AG09319 (cell line): ENCODE results near the gene TPSB2.
"Not testable (repeated sequence)": the region's sequence is repeated elsewhere in the genome, so short reads cannot be mapped to it uniquely, and the experiment has no call there.

ENCODE experiments used
- DNase-seq: peaks from one replicate; pipeline ENCODE4 v3.0.0-alpha.2; 2010; ENCODE audit warnings: low read depth; ENCODE audit errors: extremely low read depth
- TF ChIP-seq, protein P1 (sequence below): IDR thresholded peaks from 2 replicates; pipeline ENCODE4 v1.5.1; 2011; ENCODE audit warnings: low read depth, mild to moderate bottlenecking, inconsistent platforms, low read length, moderate library complexity

TPSB2 gene

DNA sequence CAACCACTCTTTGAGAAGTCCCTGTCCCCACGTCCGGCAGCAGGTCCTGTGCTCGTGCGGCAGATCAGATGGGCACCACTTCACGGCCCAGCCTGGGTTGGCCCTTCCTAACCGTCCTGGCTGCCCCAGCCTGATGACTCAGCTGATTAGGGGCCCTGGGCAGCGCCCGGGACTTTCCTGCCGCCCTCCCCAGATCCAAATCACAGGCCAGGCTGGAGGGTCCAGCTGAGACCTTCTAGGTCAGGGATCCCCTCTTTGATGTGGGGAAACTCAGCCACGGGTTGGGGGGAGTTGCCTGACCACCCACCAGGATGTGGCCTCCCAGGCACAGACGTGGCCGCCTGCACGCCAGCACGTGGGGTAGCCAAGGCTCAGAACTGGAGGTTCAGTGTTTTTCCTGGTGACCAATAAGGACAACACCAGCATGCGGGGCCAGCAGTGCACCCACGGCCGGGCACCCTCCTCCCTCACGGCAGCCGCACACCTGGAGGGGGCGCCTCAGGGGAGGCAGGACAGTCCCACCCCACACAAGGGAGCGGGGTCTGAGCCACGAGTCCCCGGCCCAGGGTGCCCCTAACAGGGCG, 4.2 kb downstream of the TPSB2 start:
- DNase-seq = not testable (repeated sequence)

DNA sequence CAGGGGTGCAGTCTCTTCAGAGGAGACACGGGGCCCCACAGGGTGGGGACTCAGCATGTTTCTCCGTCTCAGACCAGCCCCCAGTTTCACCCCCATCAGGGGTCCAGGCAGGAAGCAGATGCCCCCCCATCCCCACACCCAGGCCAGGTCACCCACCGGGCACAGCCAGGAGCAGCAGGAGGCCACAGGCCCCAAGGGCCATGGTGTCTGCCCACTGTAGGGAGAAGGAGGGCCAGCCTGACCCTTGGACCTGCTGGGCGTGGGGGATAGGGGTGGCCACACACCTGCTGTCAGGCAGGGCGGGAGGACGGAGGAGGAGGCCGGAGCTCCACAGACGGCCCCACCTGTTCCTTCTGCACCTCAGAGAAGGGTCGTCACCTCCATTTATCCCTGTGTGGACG, 4.9 kb downstream of the TPSB2 start, which contains the start of gene TPSG1:
TPSG1 (minus strand) TSS at position 218 of the 401 bp plus-strand sequence; CDS start at position 202, 16 bp downstream.
- TF ChIP-seq, protein P1, sequence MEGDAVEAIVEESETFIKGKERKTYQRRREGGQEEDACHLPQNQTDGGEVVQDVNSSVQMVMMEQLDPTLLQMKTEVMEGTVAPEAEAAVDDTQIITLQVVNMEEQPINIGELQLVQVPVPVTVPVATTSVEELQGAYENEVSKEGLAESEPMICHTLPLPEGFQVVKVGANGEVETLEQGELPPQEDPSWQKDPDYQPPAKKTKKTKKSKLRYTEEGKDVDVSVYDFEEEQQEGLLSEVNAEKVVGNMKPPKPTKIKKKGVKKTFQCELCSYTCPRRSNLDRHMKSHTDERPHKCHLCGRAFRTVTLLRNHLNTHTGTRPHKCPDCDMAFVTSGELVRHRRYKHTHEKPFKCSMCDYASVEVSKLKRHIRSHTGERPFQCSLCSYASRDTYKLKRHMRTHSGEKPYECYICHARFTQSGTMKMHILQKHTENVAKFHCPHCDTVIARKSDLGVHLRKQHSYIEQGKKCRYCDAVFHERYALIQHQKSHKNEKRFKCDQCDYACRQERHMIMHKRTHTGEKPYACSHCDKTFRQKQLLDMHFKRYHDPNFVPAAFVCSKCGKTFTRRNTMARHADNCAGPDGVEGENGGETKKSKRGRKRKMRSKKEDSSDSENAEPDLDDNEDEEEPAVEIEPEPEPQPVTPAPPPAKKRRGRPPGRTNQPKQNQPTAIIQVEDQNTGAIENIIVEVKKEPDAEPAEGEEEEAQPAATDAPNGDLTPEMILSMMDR = no peak
- no peak for DNase-seq

DNA sequence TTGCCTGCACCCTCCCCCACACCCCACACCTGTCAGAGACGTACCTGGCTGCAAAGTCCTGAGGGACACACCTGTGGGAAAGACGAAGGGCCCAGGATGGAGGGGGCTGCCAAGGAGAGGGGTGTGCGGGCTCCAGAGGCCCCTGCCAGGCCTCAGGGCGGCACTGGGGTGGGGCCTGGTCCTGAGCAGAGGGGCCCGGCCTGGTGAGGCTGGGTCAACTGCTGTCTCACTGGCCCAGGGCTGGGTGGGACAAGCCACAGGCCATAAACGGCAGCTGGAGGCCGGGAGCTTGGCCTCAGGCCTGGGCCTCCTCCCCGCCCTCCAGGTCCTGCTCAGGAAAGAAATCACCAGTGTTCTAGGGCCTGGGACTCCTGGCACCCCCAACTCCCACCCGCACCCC, 5.4 kb downstream of the TPSB2 start:
- TF ChIP-seq, protein P1 = no peak

DNA sequence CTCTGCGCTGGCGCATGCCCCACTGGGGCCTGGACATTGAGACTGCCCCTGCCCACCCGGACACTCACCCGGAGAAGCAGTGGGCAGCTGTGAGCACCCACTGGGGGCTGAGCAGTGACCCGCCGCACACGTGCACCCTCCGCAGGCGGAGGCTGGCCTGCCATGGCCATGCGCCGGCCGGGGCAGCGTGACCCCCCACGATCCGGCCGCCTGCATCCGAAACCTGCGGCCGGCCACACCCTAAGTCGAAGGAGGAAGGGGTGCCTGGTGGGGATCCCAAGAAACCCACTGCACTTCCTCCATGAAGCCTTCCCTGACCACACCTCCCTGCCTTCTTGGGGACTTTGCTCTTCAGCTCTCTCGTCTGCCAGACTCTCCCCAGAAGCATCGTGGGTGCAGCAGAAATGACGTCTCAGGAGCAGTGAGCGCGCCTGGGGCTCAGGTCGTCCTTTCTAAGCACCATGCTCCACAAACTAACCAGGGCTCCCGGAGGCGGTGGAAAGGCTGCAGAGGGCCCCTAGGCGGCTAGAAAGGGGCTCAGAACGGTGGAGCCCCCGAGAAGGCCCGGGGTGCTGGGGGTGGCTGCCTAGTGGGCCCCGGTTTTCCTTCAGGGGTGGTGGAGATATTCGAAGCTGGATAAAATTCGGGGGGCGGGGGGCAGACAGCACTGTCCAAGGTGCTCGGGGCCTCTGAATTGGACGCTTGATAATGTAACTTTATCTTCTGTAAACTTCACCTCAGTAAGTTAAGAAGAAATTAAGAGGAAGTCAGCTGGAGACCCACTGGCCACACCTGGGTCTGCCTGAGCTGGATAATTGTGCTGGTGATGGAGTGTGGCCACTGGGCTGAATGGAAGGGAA, 6.4 kb downstream of the TPSB2 start:
- TF ChIP-seq, protein P1 = no peak
- DNase-seq = no peak

More for the DNA sequence above, 5.4 kb downstream of the TPSB2 start:
- DNase-seq = no peak

DNA sequence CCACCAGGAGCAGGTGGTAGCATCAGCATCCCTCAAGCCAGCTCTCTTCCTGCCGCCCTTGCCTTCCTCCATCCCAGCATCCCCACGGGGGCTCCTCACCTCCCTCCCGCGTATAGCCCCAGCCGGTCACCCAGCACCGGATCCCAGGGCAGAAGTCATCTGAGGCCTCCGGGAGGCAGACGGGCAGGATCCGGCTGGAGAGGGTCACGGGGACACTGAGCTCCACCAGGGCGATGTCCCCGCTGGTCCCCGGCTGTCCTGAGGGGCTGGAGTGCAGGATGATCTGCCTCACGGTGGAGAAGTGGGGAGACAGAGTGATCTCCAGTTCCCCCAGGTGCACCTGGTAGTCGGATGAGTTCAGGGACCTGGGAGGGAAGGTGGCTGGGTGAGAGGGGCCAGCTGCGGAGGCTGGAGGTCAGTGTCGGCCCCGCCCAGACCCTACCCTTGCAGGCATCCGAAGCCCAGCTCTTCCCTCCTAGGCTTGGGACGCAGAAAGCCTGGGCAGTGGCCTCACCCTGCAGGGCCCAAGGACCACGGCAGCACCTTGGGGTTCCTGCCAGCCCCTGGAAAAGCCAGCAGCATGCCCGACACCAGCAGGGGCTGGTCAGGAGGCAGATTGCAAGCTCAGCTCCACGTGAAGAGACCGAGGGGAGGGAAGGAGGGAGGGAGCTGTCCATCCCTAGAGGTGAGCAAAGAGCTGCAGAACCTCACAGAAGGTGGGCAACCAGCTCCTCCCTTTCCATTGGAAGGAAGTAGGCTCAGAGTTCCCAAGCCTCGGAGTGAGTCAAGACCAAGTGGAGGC, 7.2 kb downstream of the TPSB2 start:
- TF ChIP-seq, protein P1 = no peak
- no peak for DNase-seq

DNA sequence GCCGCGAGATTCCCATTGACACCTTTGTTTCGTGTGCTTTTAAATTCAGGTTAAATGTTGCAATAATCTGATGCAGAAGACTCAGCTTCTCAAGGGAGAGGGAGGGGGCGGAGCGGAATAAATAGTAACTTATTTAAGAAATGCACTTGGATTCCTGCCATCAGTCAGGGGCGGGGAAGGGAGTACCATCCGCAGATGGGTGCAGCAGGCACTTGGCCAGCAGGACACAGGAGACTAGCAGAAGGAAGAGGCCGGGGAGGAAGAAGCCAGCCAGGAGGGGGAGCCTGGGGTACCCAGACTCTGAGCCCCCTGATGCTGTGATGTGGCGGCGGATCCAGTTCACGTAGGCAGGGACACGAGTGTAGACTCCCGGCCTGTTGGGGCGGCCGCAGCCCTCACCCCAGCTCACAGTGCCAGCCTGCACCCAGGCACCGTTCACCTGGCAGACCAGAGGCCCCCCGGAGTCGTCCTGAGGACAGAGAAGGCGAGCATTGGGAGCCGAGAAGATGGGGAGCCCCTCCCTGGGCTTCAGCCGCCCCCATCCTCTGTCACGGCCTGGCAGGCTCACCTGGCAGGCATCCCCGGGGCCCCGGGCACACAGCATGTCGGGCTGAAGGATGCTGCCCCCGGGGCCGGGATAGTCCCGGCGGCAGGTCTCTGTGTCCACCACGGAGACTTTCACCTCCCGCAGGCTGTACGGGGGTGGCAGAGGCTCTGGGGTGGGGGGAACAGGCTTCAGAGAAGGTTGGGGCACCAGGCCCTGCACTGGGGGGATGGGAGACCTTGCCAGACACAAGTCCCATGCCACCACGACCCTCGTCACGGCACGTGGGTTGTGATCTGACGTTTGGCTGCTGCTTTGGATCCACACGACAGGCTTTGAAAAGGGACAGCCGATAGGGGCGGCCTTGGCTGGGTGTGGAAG, 8.1 kb downstream of the TPSB2 start:
- TF ChIP-seq, protein P1 = no peak
- no peak for DNase-seq
